Measurements from ENCODE around the gene CNTN4. TPM values are rescaled to one million over a fixed set of nuclear protein-coding genes. Genes with fewer than 3 reads are reported as not detected.

The CNTN4 gene
- polyA plus RNA-seq, 1 donor (not counting 4 experiments of a cell fraction or from before 2014, with no cell fraction given), result not detected

DNA sequence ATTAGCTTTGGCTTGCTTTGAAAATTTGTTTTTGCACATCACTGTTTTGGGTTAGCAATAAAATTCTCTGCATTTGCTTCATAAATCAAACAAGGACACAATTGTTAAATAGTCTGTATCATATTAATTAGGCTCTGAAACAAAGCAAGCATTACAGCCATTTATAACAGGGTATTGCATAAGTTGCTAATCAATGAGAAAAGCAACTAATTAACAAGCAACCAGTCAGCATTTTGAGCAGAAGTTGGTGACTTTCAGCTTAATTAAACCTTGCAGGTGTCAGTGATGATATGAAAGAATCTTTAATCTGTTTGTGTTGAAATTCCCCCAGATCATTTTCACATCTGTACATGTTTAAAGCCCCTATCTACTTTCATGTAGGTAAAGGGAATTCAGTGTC is 516.4 kb downstream of the CNTN4 start:
- Histone ChIP-seq H4K20me1 (ENCODE audit: control insufficient read depth, extremely low read depth, insufficient read depth, low read length) (no peaks in the 10 kb centered on the region), H3K27ac (ENCODE audit: control insufficient read depth, insufficient read depth, low read length) (no peak overlapping the region), H3K4me1 (ENCODE audit: control insufficient read depth, extremely low read depth, insufficient read depth, low read length) (no peaks in the 10 kb centered on the region), H3K9ac (ENCODE audit: control insufficient read depth, extremely low read depth, insufficient read depth, low read length) (no peak overlapping the region), H3K4me2 (ENCODE audit: control insufficient read depth, extremely low read depth, insufficient read depth, low read depth, low read length) (no peak overlapping the region), H3K36me3 (ENCODE audit: control insufficient read depth in 2 of 2, extremely low read depth in 1 of 2, insufficient read depth in 2 of 2, low read length in 2 of 2) (no peaks in the 10 kb centered on the region), H3K9me3 (ENCODE audit: control insufficient read depth, low read depth, low read length) (no peaks in the 10 kb centered on the region), H3K27me3 (ENCODE audit: control insufficient read depth, extremely low read depth, insufficient read depth, low read length) (no peaks in the 10 kb centered on the region), H3K4me3 (ENCODE audit: control insufficient read depth in 2 of 3, extremely low read depth in 1 of 3, insufficient read depth in 2 of 3, low read depth in 1 of 3, low read length in 3 of 3) (no peak overlapping the region), H2AFZ (ENCODE audit: control insufficient read depth, low read length) (no peak overlapping the region), H3K9me1 (ENCODE audit: control insufficient read depth, extremely low read depth, insufficient read depth, low read length) (no peaks in the 10 kb centered on the region), H3K79me2 (ENCODE audit: control insufficient read depth, insufficient read depth, low read length) (no peaks in the 10 kb centered on the region)
- DNase-seq (ENCODE audit: low read depth, low spot score) (no peak), FAIRE-seq (no peak)
- dilution Hi-C loops (cut with MboI; ENCODE audit: extremely low pct_ligation_motif_present, low sequenced_read_pairs), result no loop called here
- no peak for TF ChIP-seq EZH2 (IDR thresholded peaks at IDR 0.05; ENCODE audit: low read length)
- TF ChIP-seq, protein P1, sequence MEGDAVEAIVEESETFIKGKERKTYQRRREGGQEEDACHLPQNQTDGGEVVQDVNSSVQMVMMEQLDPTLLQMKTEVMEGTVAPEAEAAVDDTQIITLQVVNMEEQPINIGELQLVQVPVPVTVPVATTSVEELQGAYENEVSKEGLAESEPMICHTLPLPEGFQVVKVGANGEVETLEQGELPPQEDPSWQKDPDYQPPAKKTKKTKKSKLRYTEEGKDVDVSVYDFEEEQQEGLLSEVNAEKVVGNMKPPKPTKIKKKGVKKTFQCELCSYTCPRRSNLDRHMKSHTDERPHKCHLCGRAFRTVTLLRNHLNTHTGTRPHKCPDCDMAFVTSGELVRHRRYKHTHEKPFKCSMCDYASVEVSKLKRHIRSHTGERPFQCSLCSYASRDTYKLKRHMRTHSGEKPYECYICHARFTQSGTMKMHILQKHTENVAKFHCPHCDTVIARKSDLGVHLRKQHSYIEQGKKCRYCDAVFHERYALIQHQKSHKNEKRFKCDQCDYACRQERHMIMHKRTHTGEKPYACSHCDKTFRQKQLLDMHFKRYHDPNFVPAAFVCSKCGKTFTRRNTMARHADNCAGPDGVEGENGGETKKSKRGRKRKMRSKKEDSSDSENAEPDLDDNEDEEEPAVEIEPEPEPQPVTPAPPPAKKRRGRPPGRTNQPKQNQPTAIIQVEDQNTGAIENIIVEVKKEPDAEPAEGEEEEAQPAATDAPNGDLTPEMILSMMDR (optimal IDR thresholded peaks at IDR 0.05 in 1 of 3, IDR thresholded peaks at IDR 0.05 in 1 of 3, conservative IDR thresholded peaks at IDR 0.05 in 1 of 3; ENCODE audit: extremely low read depth in 1 of 3, insufficient read depth in 2 of 3, low read length in 3 of 3), result no peak

DNA sequence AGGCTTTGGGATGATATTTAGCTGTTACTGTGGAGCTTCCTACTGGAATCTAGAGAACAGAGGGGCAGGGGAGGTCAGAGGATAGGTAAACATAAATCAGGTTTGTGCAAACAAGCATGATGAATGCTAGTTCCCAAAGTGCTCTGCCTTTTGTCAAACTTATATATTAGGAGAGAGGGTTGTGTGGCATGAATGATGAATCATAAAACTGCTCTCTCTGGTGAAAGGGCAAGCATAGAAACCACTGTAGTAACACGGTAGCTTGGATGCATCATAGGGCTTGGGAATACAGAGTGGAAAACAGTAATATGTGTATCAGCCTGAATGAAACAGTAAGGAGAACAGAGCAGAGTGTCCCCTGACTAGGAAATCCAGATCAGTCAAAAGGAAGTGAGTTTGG is 524.8 kb downstream of the CNTN4 start:
- no peak for TF ChIP-seq EZH2 (IDR thresholded peaks at IDR 0.05; ENCODE audit: low read length)
- TF ChIP-seq, protein P1 (optimal IDR thresholded peaks at IDR 0.05 in 1 of 3, IDR thresholded peaks at IDR 0.05 in 1 of 3, conservative IDR thresholded peaks at IDR 0.05 in 1 of 3; ENCODE audit: extremely low read depth in 1 of 3, insufficient read depth in 2 of 3, low read length in 3 of 3), result no peak
- Histone ChIP-seq H3K79me2 (ENCODE audit: control insufficient read depth, insufficient read depth, low read length) (no peaks in the 10 kb centered on the region), H3K9me3 (ENCODE audit: control insufficient read depth, low read depth, low read length) (no peaks in the 10 kb centered on the region), H3K4me1 (ENCODE audit: control insufficient read depth, extremely low read depth, insufficient read depth, low read length) (no peaks in the 10 kb centered on the region), H3K9ac (ENCODE audit: control insufficient read depth, extremely low read depth, insufficient read depth, low read length) (no peak overlapping the region), H3K36me3 (ENCODE audit: control insufficient read depth in 2 of 2, extremely low read depth in 1 of 2, insufficient read depth in 2 of 2, low read length in 2 of 2) (no peaks in the 10 kb centered on the region), H3K27ac (ENCODE audit: control insufficient read depth, insufficient read depth, low read length) (no peak overlapping the region), H4K20me1 (ENCODE audit: control insufficient read depth, extremely low read depth, insufficient read depth, low read length) (no peaks in the 10 kb centered on the region), H3K27me3 (ENCODE audit: control insufficient read depth, extremely low read depth, insufficient read depth, low read length) (no peaks in the 10 kb centered on the region), H2AFZ (ENCODE audit: control insufficient read depth, low read length) (no peak overlapping the region), H3K4me3 (ENCODE audit: control insufficient read depth in 2 of 3, extremely low read depth in 1 of 3, insufficient read depth in 2 of 3, low read depth in 1 of 3, low read length in 3 of 3) (no peak overlapping the region), H3K9me1 (ENCODE audit: control insufficient read depth, extremely low read depth, insufficient read depth, low read length) (no peaks in the 10 kb centered on the region), H3K4me2 (ENCODE audit: control insufficient read depth, extremely low read depth, insufficient read depth, low read depth, low read length) (no peak overlapping the region)
- FAIRE-seq (no peak), DNase-seq (ENCODE audit: low read depth, low spot score) (no peak)
- dilution Hi-C loops (cut with MboI; ENCODE audit: extremely low pct_ligation_motif_present, low sequenced_read_pairs), result no loop called here

Data from keratinocyte (primary cell).